Activated T-cell treated with anti-CD3 and anti-CD28 coated beads for 48 hours (primary cell): ENCODE results near the gene CDKN2D.
A peak's percentile ranks its signal among the peaks of the same experiment; 100 is the strongest.
"Not testable (repeated sequence)": the region's sequence is repeated elsewhere in the genome, so short reads cannot be mapped to it uniquely, and the experiment has no call there.

Source experiments
- DNase-seq: peaks from one replicate; pipeline ENCODE4 v3.0.0-alpha.2; 2020; ENCODE audit warnings: low read depth

The CDKN2D gene

DNA sequence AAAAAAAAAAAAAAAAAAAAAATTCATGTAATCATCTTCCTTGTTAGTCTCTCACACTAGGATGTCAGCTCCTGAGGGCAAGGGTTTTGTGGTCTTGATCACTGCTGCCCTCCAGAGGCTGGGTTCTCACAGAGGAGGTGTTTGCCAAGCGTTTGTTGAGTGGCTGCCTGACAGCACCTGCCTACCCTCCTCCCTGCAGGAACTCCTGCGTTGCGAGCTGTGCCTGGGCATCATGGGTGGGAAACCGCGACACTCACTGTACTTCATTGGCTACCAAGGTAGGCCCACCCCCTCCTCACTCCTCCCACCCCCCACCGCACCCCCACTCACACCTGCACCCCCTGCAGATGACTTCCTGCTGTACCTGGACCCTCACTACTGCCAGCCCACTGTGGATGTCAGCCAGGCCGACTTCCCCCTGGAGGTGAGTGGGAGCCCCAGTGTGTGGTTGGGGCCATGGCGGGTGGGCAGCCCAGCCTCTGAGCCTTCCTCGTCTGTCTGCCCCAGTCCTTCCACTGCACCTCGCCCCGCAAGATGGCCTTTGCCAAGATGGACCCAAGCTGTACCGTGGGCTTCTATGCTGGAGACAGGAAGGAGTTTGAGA, 17.0 kb downstream of the CDKN2D start:
- no peak for DNase-seq

DNA sequence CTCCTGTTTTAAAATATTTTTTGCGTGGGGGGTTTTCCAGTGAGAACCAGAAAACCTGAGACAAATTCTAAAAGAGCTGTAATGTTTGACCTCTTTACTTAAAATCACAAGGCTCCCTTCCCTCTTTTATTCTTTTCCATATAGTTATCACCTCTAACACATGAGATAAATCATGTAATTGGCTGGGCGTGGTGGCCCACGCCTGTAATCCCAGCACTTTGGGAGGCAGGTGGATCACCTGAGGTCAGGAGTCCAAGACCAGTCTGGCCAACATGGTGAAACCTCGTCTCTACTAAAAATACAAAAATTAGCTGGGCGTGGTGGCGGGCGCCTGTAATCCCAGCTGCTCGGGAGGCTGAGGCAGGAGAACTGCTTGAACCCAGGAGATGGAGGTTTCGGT, 17.8 kb downstream of the CDKN2D start:
- not testable (repeated sequence) for DNase-seq

DNA sequence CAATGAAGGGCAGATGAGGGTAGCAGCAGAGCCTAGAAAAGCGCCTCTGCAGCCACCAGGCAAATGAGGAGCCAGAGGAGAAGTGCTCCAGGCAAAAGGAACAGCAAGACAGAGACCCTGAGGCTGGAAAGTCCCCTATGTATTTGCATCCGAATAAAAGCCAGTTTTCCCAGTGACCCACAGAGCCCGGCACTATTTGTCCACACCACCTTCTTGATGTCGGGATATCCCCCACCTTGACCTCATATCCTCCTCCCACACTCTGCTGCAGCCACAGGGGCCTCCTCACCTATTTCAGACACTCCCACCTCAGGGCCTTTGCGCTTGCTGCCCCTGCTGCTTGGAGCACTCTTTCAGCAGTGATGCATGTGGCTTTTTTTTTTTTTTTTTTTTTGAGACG, 18.4 kb downstream of the CDKN2D start:
- DNase-seq = no peak

DNA sequence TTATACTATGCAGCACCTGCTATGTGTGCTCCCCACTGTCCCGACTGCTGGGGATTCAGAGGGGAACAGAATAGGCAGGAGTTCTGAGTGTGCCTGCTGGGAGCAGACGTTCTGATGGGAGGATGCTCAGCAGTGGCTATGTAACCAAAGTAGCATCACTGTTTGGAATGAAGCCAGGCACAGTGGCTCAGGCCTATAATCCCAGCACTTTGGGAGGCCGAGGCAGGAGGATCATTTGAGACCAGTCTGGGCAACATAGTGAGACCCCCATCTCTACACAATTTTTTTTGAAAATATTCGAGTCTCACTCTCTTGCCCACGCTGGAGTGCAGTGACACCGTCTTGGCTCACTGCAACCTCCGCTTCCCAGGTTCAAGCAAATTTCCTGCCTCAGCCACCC, 19.0 kb downstream of the CDKN2D start:
- no peak for DNase-seq

DNA sequence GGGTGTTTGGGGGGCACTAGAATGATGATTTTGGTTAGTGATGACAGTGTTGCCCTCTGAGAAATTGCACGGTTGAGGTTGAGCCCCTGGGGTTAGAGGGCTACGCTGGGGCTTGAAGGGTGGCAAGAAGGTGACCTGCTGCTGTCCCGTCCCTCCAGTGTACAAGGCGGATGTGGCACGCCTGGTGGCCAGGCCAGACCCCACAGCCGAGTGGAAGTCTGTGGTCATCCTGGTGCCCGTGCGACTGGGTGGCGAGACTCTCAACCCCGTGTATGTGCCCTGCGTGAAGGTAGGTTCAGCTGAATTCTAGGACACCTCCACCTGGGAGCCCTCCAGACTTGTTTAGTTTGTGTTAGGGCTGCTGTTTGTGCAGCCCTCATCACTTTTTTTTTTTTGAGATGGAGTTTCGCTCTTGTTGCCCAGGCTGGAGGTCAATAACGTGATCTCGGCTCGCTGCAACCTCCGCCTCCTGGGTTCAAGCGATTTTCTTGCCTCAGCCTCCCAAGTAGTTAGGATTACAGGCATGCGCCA, 20.0 kb downstream of the CDKN2D start:
- no peak for DNase-seq

DNA sequence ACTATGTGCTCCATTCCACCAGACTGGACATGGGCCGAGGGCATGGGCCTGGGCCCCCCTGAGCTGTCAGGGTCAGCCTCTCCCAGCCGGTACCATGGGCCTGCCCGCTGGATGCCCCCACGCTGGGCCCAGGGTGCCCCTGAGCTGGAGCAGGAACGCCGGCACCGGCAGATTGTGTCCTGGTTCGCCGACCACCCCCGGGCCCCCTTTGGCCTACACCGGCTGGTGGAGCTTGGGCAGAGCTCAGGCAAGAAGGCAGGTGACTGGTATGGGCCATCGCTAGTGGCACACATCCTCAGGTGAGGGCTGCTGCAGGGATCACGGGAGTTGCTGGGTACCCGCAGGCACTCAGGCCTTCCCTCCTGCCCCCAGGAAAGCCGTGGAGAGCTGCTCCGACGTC, 22.0 kb downstream of the CDKN2D start:
- no peak for DNase-seq

DNA sequence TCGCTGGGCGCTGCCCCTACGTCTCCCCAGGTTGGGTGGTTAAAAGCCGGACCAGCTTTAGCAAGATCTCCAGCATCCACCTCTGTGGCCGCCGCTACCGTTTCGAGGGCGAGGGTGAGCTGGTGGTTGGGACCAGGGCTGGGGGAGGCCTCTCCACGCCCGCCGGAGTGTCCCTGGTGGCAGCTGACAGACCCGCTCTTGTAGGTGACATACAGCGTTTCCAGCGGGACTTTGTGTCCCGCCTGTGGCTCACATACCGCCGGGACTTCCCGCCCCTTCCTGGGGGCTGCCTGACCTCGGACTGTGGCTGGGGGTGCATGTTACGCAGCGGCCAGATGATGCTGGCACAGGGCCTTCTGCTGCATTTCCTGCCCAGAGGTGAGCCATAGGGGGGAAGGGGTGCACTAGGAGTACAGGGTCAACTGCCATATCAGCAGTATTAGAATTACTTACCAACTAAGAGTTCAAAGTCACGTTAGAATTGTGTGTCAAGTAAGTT, 24.0 kb downstream of the CDKN2D start:
- no peak for DNase-seq

DNA sequence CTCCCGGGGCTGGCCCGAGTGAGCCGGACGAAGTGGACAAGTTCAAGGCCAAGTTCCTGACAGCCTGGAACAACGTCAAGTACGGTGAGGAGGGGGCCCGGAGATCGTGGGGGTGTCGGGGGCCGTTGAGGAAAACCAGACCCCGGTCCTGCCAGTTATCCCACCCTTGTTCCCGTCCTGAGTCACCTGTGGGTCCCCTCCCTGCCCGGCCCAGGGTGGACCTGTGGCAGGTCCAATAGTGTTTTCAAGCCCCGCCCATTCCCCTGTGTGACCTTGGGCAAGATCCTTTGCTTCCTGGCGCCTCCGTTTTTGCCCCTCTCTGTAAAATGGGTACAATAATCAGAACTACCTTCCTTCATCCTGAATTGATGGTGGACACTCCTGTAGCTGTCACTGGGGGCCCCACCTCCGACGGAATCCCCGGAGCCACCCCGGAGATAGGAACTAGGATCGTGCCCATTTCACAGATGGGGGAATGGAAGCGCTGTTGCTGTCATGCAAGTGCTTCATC, 24.5 kb downstream of the CDKN2D start:
- DNase-seq = no peak

DNA sequence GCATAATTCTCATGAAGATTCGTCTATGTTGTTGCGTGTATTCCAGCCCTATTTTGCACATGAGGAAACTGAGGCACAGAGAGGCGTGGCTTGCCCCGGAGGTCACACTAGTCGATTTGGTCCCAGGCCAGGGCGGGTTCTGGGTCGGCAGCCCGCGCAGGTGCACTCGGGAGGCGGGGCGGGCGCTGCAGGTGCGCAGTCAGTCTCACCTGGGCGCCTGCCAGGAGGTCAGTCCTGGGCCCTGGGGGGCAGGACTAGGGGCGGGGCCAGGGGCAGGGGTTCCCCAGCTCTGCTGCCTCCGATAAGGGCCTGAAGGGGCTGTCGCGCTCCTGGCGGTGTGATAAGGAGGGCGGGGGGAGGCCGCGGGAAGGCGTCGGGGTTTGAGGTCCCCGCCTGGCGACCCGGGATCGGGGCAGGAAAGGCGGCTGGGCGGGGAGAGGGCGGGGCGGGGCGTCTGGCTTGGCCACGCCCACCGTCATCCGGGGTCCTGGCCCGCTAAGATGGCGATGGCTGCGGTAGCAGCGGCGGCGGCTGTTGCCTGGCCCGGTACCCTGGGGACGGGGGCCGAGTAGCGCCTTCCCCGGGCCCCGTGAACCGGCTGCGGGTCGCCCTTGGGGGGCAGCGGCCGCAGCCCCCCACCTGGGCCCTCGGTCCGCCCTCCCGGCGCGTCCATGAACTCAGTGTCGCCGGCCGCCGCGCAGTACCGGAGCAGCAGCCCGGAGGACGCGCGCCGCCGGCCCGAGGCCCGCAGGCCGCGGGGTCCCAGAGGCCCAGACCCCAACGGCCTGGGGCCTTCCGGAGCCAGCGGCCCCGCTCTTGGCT, 25.1 kb downstream of the CDKN2D start, which contains the start of gene ATG4D:
Gene ATG4D (plus strand): TSS at position 485 of the 822 bp plus-strand sequence. CDS start 187 bp downstream, at position 672.
- peak; percentile 78 for DNase-seq

DNA sequence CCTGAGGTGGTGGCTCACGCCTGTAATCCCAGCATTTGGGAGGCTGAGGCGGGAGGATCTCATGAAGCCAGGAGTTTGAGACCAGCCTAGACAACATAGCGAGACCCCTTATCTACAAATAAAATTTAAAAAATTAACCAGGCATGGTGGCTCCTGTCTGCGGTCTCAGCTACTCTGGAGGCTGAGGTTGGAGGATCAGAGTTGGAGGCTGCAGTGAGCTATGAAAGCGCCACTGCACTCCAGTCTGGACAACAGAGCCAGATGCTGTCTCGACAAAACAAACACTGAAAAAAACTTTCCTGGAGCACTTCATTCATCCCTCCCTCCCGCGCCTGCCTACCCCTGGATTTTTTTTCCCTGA, 25.7 kb downstream of the CDKN2D start:
- DNase-seq = no peak

DNA sequence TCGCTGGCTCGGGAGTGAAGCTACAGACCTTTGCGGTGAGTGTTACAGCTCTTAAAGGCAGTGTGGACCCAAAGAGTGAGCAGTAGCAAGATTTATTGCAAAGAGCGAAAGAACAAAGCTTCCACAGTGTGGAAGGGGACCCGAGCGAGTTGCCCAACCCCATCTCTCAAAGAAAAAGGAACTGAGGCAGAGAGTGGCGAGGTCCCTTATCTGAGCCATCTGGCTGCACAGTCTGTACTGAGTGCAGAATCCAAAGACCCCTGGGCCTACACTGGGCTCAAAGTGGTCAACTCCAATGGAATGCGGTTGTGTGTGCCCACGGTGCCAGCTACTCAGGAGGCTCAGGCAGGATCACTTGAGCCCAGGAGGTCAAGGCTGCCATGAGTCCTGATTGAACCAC, 29.8 kb downstream of the CDKN2D start:
- not testable (repeated sequence) for DNase-seq

DNA sequence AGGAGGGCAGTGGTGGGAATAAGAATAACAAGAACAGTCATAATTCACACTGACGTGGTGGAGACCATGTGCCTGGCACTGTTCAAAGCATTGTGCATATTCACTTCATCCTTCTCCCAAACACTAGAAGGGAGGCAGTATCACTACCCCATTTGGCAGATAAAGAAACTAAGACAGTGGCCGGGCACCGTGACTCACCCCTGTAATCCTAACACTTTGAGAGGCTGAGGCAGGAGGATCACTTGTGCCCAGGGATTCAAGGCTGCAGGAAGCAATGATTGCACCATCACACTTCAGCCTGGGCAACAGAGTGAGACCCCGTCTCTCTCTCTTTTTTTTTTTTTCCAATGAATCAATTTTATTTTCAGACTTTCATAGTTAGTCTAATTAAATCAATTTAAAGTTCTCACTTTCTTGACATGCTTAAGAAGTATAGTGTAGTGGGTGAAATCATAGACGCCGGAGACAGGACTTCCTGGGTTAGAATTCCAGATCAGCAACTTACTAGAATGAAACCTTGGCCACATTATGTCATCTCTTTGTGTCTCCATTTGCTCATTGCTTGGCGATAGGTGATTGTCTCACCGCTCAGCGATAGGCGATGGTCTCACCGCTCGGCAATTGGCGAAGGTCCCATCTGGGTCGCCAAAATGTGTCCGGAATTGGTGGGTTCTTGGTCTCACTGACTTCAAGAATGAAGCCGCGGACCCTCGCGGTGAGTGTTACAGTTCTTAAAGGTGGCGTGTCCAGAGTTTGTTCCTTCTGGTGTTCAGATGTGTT, 30.4 kb downstream of the CDKN2D start:
- no peak for DNase-seq

DNA sequence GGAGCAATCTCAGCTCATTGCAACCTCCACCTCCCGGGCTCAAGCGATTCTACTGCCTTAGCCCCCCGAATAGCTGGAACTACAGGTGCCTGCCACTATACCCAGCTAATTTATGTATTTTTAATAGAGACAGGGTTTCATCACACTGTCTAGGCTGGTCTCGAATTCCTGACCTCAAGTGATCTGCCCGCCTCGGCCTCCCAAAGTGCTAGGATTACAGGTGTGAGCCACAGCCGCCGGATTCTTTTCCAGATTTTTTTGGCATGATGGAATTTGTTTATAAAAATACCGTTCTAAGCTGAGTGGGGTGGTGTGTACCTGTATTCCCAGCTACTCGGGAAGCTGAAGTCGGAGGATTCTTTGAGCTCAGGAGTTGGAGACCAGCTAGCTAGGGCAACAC, 31.1 kb downstream of the CDKN2D start:
- DNase-seq = no peak

DNA sequence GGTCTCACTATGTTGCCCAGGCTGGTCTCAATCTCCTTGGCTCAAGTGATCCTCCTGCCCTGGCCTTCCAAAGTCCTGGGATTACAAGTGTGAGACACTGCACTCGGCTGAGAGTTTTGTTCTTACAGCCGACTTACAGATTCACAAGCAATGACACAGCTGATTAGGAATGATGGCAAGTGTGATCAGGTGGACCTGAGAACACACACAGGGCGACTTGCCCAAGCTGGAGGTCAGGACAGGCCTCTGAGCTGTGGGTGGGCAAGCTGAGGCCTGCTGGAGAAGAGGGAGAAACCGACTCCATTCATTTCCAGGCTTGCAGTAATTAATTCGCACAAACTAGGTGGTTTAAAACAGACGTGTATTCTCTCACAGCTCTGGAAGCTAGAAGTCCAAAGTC, 33.2 kb downstream of the CDKN2D start:
- DNase-seq = no peak

DNA sequence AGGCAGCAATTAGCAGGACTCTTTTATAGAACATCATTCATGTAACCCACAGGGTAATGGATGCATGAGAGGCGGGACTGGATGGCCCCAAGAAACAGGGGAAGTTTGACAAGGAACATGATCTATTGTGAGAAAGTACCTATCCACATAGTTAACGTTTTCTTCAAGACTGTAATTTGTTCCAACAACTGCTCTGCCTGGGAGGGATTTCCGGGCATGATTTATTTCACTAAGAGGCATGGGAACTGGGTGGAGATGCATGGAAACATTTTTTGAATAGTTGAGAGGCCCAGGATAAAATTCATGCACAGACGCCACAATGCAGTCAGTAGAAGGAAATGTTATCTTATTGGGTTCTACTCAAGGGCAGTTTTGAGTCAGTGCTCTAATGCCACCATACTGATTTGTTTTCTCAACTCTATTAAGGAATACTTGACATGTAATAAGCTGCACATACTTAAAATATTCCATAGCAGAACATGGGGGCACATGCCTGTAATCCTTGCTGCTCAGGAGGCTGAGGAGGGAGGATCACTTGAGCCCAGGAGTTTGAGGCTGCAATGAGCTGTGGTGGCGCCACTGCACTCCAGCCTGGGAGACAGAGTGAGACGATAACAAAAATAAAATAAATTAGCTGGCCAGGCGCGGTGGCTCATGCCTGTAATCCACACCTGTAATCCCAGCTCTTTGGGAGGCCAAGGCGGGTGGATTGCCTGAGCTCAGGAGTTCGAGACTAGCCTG, 35.0 kb downstream of the CDKN2D start:
- DNase-seq = no peak

DNA sequence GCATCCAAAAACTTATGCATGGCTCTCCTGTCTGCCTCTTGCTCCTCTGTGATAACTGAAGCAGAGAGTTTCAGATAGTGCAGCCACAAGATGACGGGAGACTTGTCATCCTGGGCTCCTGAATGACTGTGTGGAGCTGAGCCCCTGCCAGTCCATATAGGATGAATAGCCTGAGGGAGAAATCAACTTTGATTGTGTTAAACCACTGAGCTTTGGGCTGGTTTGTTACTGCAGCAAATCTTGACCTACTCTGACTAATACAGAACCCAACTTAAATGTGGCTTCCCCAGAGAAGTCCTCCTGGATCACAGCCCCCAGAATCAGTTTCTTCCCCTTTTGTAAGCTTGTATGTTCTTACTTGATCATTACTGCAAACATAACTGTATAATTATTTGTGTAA, 36.3 kb downstream of the CDKN2D start:
- DNase-seq = no peak

DNA sequence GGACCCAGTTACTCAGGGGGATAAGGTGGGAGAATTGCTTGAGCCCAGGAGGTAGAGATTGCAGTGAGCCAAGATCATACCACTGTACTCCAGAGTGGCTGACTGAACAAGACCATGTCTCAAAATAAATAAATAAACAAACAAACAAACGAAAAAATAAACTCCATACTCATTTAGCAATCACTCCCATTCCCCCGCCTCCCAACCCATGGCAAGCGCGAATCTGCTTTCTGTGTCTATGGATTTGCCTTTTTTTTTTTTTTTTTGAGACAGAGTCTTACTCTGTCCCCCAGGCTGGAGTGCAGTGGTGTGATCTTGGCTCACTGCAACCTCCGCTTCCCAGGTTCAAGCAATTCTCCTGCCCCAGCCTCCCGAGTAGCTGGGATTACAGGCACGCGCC, 41.9 kb downstream of the CDKN2D start:
- DNase-seq = not testable (repeated sequence)

DNA sequence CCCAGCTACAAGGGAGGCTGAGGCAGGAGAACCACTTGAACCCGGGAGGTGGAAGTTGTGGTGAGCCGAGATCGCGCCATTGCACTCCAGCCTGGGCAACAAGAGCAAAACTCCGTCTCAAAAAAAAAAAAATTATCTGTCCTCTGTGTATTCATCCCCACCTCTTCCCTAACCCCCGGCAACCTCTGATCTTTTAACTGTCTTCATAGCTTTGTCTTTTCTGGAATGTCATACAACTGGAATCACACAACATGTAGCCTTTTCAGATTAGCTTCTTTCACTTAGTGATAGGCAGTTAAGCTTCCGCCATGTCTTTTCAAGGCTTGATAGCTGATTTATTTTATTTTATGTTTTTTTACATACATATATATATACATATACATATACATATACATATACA, 43.1 kb downstream of the CDKN2D start:
- DNase-seq = no peak

DNA sequence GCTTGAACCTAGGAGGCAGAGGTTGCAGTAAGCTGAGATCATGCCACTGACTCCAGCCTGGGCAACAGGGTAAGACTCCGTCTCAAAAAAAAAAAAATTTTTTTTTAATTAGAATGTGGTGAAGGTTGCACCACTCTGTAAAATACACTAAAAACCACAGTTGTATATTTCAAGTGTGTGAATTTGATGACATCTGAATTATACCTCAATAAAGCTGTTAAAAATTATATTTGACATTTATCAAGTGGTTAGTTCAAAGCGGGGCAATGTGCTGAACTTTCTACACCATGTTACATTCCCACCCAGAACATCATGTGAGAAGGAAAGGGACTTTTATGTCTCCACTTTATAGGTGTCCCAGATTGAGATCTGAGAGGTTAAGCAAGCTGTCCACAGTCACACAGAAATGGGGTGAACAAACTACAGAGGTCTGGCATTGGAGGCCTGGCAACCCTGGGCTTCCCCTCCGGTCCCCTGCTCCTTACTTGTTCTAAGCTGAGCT, 45.6 kb downstream of the CDKN2D start:
- no peak for DNase-seq

DNA sequence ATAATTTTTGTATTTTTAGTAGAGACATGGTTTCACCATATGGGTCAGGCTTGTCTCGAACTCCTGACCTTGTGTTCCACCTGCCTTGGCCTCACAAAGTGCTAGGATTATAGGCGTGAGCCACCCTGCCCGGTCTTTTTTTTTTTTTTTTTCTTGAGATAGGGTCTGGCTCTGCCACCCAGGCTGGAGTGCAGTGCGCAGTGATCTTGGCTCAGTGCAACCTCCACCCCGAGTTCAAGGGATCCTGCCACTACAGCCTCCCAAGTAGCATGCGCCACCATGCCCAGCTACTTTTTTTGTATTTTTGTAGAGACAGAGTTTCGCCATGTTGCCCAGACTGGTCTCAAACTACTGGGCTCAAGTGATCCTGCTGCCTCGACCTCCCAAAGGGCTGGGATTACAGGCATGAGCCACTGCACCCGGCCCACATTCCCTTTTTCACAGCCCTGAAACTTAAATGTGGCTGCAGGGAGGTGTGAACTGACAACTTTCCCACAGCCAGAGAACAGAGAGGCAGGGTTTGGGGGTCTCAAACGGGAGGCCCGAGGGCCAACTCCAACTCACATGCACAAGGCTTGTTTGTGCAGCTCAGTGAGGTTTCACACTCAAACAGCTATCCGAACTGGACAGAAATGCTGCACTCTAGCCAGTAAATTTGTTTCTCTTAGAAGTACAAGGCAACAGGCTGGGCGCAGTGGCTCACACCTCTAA, 47.2 kb downstream of the CDKN2D start:
- no peak for DNase-seq
